Neural crest cell (in vitro differentiated cells): ENCODE data around the gene TAF15. TPM values are rescaled to one million over a fixed set of nuclear protein-coding genes. Genes with fewer than 3 reads are reported as not detected.

Source experiments
- DNase-seq: peaks from one replicate; pipeline ENCODE4 v3.0.0; 2021; ENCODE audit warnings: low read depth, mixed read lengths, low spot score
- H3K27ac Mint-ChIP-seq: one replicate; pipeline ENCODE4 v1.8.0; 2021; ENCODE audit warnings: mild to moderate bottlenecking, mixed read lengths; ENCODE audit not compliant: unreplicated experiment
- H3K27me3 Mint-ChIP-seq: 2 replicates; pipeline ENCODE4 v1.8.0; 2021; ENCODE audit warnings: low read depth, mild to moderate bottlenecking, mixed read lengths
- H3K36me3 Mint-ChIP-seq: 2 replicates; pipeline ENCODE4 v1.8.0; 2021; ENCODE audit warnings: low read depth, mild to moderate bottlenecking, mixed read lengths
- H3K4me1 Mint-ChIP-seq: 2 replicates; pipeline ENCODE4 v1.8.0; 2021; ENCODE audit warnings: mixed read lengths
- H3K4me3 Mint-ChIP-seq: one replicate; pipeline ENCODE4 v1.8.0; 2021; ENCODE audit warnings: mild to moderate bottlenecking, mixed read lengths
- H3K9me3 Mint-ChIP-seq: 2 replicates; pipeline ENCODE4 v1.8.0; 2021; ENCODE audit warnings: mixed read lengths
- CTCF ChIP-seq: fragments of 200-600 bp; sonication (generic); conservative IDR thresholded peaks from 2 replicates; pipeline ENCODE4 v1.5.0; 2021; ENCODE audit warnings: antibody characterized with exemption, mild to moderate bottlenecking
- long read RNA-seq: library from polyadenylated mRNA; unstranded; transcript quantifications from one replicate; pipeline ENCODE4 v2.0.0, GENCODE V29; 2020
- total RNA-seq: library from RNA; stranded (reverse); gene quantifications from 2 replicates; pipeline ENCODE4 v1.2.1, GENCODE V29; 2021

The TAF15 gene
- total RNA-seq, result 300 and 320 TPM in 2 replicates
- long read RNA-seq, transcript TAF15-213 (7 exons, 760 nt), result major isoform, 6 of 25 reads
- long read RNA-seq, partial matches to known transcripts, result 9 of 25 reads
- long read RNA-seq, other reads (novel, unspliced or antisense), result 7 of 25 reads

GRCh38 chr17:35808962-35809854 lies at the start of gene TAF15:
TSS of gene TAF15 (plus strand) at chr17:35809484. CDS start at chr17:35809570, 86 bp downstream.
- Mint-ChIP-seq H3K36me3 (no peaks in the 10 kb centered on the region), H3K4me3 (peak within 1 kb of the TSS; percentile 96), H3K4me1 (peaks cover 55% of the 10 kb centered on the region)

GRCh38 chr17:35760587-35760986 lies 48.7 kb upstream of the TAF15 start, which contains the start of gene C17orf50:
TSS of gene C17orf50 (plus strand) at chr17:35760887. CDS start at chr17:35760942, 55 bp downstream.
- no peaks in the 10 kb centered on the region for H3K9me3 Mint-ChIP-seq
- no peaks in the 10 kb centered on the region for H3K27me3 Mint-ChIP-seq
- TF ChIP-seq CTCF, result no peak
- H3K4me3 Mint-ChIP-seq, result no peak within 1 kb of the TSS
- no peak for DNase-seq
- no peaks in the 10 kb centered on the region for H3K36me3 Mint-ChIP-seq
- H3K27ac Mint-ChIP-seq, result no peak within 1 kb of the TSS
- peaks cover 12% of the 10 kb centered on the region for H3K4me1 Mint-ChIP-seq

More at GRCh38 chr17:35808962-35809854, at the start of gene TAF15:
- peak within 1 kb of the TSS; percentile 100 for H3K27ac Mint-ChIP-seq
- H3K9me3 Mint-ChIP-seq, result no peaks in the 10 kb centered on the region
- peak; percentile 76 for TF ChIP-seq CTCF
- H3K27me3 Mint-ChIP-seq, result no peaks in the 10 kb centered on the region
- DNase-seq, result peak; percentile 84

- no peaks in the 10 kb centered on the region for H3K27me3 Mint-ChIP-seq
Observed at GRCh38 chr17:35761601-35762000, 47.7 kb upstream of the TAF15 start.

GRCh38 chr17:35763767-35764122 lies 45.5 kb upstream of the TAF15 start:
- Mint-ChIP-seq H3K27ac (peak overlapping the region; percentile 82), H3K4me1 (peaks cover 30% of the 10 kb centered on the region), H3K9me3 (no peaks in the 10 kb centered on the region), H3K4me3 (no peak overlapping the region), H3K36me3 (no peaks in the 10 kb centered on the region), H3K27me3 (no peaks in the 10 kb centered on the region)
- TF ChIP-seq CTCF, result no peak
- no peak for DNase-seq

More at GRCh38 chr17:35761601-35762000, 47.7 kb upstream of the TAF15 start:
- H3K9me3 Mint-ChIP-seq, result no peaks in the 10 kb centered on the region
- H3K4me3 Mint-ChIP-seq, result no peak overlapping the region
- peaks cover 21% of the 10 kb centered on the region for H3K4me1 Mint-ChIP-seq
- no peak for DNase-seq
- H3K27ac Mint-ChIP-seq, result no peak overlapping the region
- no peaks in the 10 kb centered on the region for H3K36me3 Mint-ChIP-seq
- TF ChIP-seq CTCF, result no peak

- Mint-ChIP-seq H3K27me3 (no peaks in the 10 kb centered on the region), H3K36me3 (no peaks in the 10 kb centered on the region), H3K9me3 (no peaks in the 10 kb centered on the region), H3K27ac (no peak overlapping the region), H3K4me3 (peak overlapping the region; percentile 89), H3K4me1 (peaks cover 30% of the 10 kb centered on the region)
- TF ChIP-seq CTCF, result peak; percentile 90
- peak; percentile 95 for DNase-seq
Observed at GRCh38 chr17:35764123-35764991, 44.9 kb upstream of the TAF15 start.
